Lower lobe of right lung (tissue), 2 donors: ENCODE measurements around the gene USP19. TPM values are rescaled to one million over a fixed set of nuclear protein-coding genes. Genes with fewer than 3 reads are reported as not detected.

ENCODE experiments used
- ATAC-seq, 2 donors: fragments of 200-7000 bp; cut with Tn5 transposase; one replicate each; pipeline ENCODE4 v1.9.1; 2020 to 2022; ENCODE audit warnings: mild to moderate bottlenecking in 2 of 2, moderate library complexity in 2 of 2
- DNase-seq: peaks from one replicate; pipeline ENCODE4 v3.0.0-alpha.2; 2020
- H3K27ac ChIP-seq: fragments of 200-600 bp; one replicate; pipeline ENCODE4 v1.8.0; 2022
- H3K27me3 ChIP-seq: fragments of 200-600 bp; one replicate; pipeline ENCODE4 v1.8.0; 2022; ENCODE audit warnings: low read depth
- H3K36me3 ChIP-seq: fragments of 200-600 bp; one replicate; pipeline ENCODE4 v1.8.0; 2022; ENCODE audit warnings: mild to moderate bottlenecking
- H3K4me1 ChIP-seq: fragments of 200-600 bp; one replicate; pipeline ENCODE4 v1.8.0; 2022
- H3K4me3 ChIP-seq: fragments of 200-600 bp; one replicate; pipeline ENCODE4 v1.8.0; 2022; ENCODE audit warnings: mild to moderate bottlenecking
- H3K9me3 ChIP-seq: fragments of 200-600 bp; one replicate; pipeline ENCODE4 v1.8.0; 2022
- CTCF ChIP-seq: fragments of 200-600 bp; IDR thresholded peaks from one replicate; pipeline ENCODE4 v1.8.0; 2022; ENCODE audit warnings: antibody characterized with exemption, mild to moderate bottlenecking
- intact Hi-C: fragments of 100-400 bp; cut with DNase I; formaldehyde crosslinking; loops from one replicate; pipeline ENCODE4 v1.11.0; 2022
- long read RNA-seq: library from polyadenylated mRNA; unstranded; transcript quantifications from one replicate; pipeline ENCODE4 v2.0.0, GENCODE V29; 2021
- total RNA-seq: library from RNA; stranded (reverse); fragmentation: NEBNext Ultra II Directional; extraction: Animal tissue kit (Norgen Biotek cat#: 25700); gene quantifications from one replicate; pipeline ENCODE4 v1.2.1, GENCODE V29; 2021
- donor health status: DM: no; HTN: yes; CAD: no; lungs with severe emphysema.

USP19 gene
- total RNA-seq = 60.4 TPM
- long read RNA-seq, full-length matches to known transcripts = 6 of 58 reads
- long read RNA-seq, partial matches to known transcripts = 29 of 58 reads
- long read RNA-seq, other reads (novel, unspliced or antisense) = 23 of 58 reads

GRCh38 chr3:49120438-49121131, at the start of gene USP19:
Gene USP19 (minus strand): TSS chr3:49120823. CDS start chr3:49119145, 1,678 bp downstream.
- TF ChIP-seq CTCF = no peak
- H3K4me3 ChIP-seq = peak within 1 kb of the TSS; percentile 99
- ATAC-seq (peak; percentile 95 to 96), DNase-seq (peak; percentile 98)
- H3K27me3 ChIP-seq = no peaks in the 10 kb centered on the region
- intact Hi-C loops = no loop called here
- peak within 1 kb of the TSS; percentile 97 for H3K27ac ChIP-seq
- peaks cover 20% of the 10 kb centered on the region for H3K4me1 ChIP-seq
- no peaks in the 10 kb centered on the region for H3K9me3 ChIP-seq
- peaks cover 84% of the 10 kb centered on the region for H3K36me3 ChIP-seq

GRCh38 chr3:49166752-49167556, 46.3 kb upstream of the USP19 start:
- intact Hi-C loops = no loop called here

GRCh38 chr3:49165771-49166751, 45.4 kb upstream of the USP19 start, which contains the start of gene CCDC71:
Gene CCDC71 (minus strand): TSS chr3:49166331. CDS start chr3:49164208, 2,123 bp downstream.
- Histone ChIP-seq H3K4me3 (peak within 1 kb of the TSS; percentile 88), H3K9me3 (no peaks in the 10 kb centered on the region), H3K27ac (peak within 1 kb of the TSS; percentile 92), H3K36me3 (peaks cover 32% of the 10 kb centered on the region), H3K4me1 (peaks cover 47% of the 10 kb centered on the region), H3K27me3 (no peaks in the 10 kb centered on the region)
- no peak for TF ChIP-seq CTCF
- intact Hi-C loops = no loop called here
- DNase-seq (peak; percentile 84), ATAC-seq (peak; percentile 73 to 90)

More at GRCh38 chr3:49166752-49167556, 46.3 kb upstream of the USP19 start:
- no peak for ATAC-seq
- Histone ChIP-seq H3K4me3 (peak overlapping the region; percentile 88), H3K4me1 (peaks cover 41% of the 10 kb centered on the region), H3K9me3 (no peaks in the 10 kb centered on the region), H3K27ac (peak overlapping the region; percentile 92), H3K27me3 (no peaks in the 10 kb centered on the region), H3K36me3 (peaks cover 25% of the 10 kb centered on the region)
- no peak for TF ChIP-seq CTCF
- DNase-seq = no peak

- H3K4me1 ChIP-seq = peaks cover 39% of the 10 kb centered on the region
- no peak for ATAC-seq
- peaks cover 32% of the 10 kb centered on the region for H3K36me3 ChIP-seq
- H3K9me3 ChIP-seq = no peaks in the 10 kb centered on the region
- H3K4me3 ChIP-seq = peak overlapping the region; percentile 88
- intact Hi-C loops = no loop called here
- H3K27ac ChIP-seq = peak overlapping the region; percentile 92
- no peak for DNase-seq
- no peak for TF ChIP-seq CTCF
- H3K27me3 ChIP-seq = no peaks in the 10 kb centered on the region
Observed at GRCh38 chr3:49164983-49165720, 44.5 kb upstream of the USP19 start.
